B cell (primary cell): ENCODE data around the gene PCDHGA11. TPM values are rescaled to one million over a fixed set of nuclear protein-coding genes. Genes with fewer than 3 reads are reported as not detected.
"Not testable (repeated sequence)": the region's sequence is repeated elsewhere in the genome, so short reads cannot be mapped to it uniquely, and the experiment has no call there.

Experiments used
- ATAC-seq: fragments of 200-7000 bp; cut with Tn5 transposase; one replicate; pipeline ENCODE4 v1.10.0; 2021; ENCODE audit warnings: low read depth, mild to moderate bottlenecking, moderate number of reproducible peaks, moderate library complexity
- CTCF ChIA-PET: fragments of 350-600 bp; sonication (Branson Sonifier 250); formaldehyde crosslinking; loops from one replicate; lab custom pipeline; 2021; ENCODE audit warnings: antibody characterized with exemption, inconsistent platforms; lab: Charles Lee
- POLR2A ChIA-PET: fragments of 350-600 bp; sonication (Branson Sonifier 250); formaldehyde crosslinking; loops from one replicate; lab custom pipeline; 2021; ENCODE audit warnings: antibody characterized with exemption; lab: Charles Lee
- DNase-seq: peaks from one replicate; pipeline ENCODE4 v3.0.0; 2013
- H2AFZ ChIP-seq: 2 replicates; pipeline ENCODE4 v1.6.1; 2012; ENCODE audit warnings: mild to moderate bottlenecking, low read depth, low read length; ENCODE audit not compliant: insufficient read depth, poor library complexity, severe bottlenecking
- H3K27ac ChIP-seq, 2 donors: 1 replicate in 1 of 2; 2 replicates in 1 of 2; pipeline ENCODE4 v1.5.1; 2012 to 2013; ENCODE audit warnings: low read length in 2 of 2, mild to moderate bottlenecking in 2 of 2, moderate library complexity in 1 of 2
- H3K27me3 ChIP-seq, 4 experiments: fragments of 200-600 bp in 1 of 4; sonication (generic) in 1 of 4; replicated peaks in 1 of 4; 1 replicate in 2 of 4; 2 replicates in 2 of 4; pipeline versions ENCODE4 v1.6.1 to v1.7.0; 2013 to 2016; ENCODE audit warnings: low read length in 3 of 4, mild to moderate bottlenecking in 2 of 4, mixed read lengths in 1 of 4, moderate library complexity in 1 of 4; ENCODE audit not compliant: insufficient read depth in 4 of 4, control insufficient read depth in 3 of 4; ENCODE audit errors: control extremely low read depth in 1 of 4
- H3K36me3 ChIP-seq, 2 experiments: replicated peaks in 1 of 2; 1 replicate in 1 of 2; 2 replicates in 1 of 2; pipeline versions ENCODE4 v1.6.1 to v1.7.1; 2013; ENCODE audit warnings: low read length in 1 of 2; ENCODE audit not compliant: insufficient read depth in 2 of 2, control insufficient read depth in 1 of 2; ENCODE audit errors: control extremely low read depth in 1 of 2, extremely low read depth in 1 of 2
- H3K4me1 ChIP-seq, 2 donors: fragments of 200-600 bp in 1 of 2; sonication (generic) in 1 of 2; 1 replicate in 1 of 2; 2 replicates in 1 of 2; pipeline versions ENCODE4 v1.5.1 to v1.6.1; 2013 to 2017; ENCODE audit warnings: low read length in 2 of 2; ENCODE audit not compliant: control insufficient read depth in 2 of 2, insufficient read depth in 2 of 2
- H3K4me2 ChIP-seq: replicated peaks from 2 replicates; pipeline ENCODE3; 2012; ENCODE audit warnings: mild to moderate bottlenecking, low read depth, low read length; ENCODE audit not compliant: poor library complexity, severe bottlenecking
- H3K4me3 ChIP-seq, 5 experiments: fragments of 200-600 bp in 1 of 5; sonication (generic) in 1 of 5; 1 replicate in 3 of 5; 2 replicates in 2 of 5; pipeline versions ENCODE4 v1.5.1 to v1.7.0; 2011 to 2016; ENCODE audit warnings: low read length in 4 of 5, mild to moderate bottlenecking in 4 of 5, low read depth in 2 of 5, control low read depth in 1 of 5, moderate library complexity in 1 of 5; ENCODE audit not compliant: insufficient read depth in 1 of 5; ENCODE audit errors: control extremely low read depth in 1 of 5, extremely low read depth in 1 of 5
- H3K79me2 ChIP-seq: fragments of 200-600 bp; sonication (generic); one replicate; pipeline ENCODE4 v1.6.0; 2016; ENCODE audit warnings: low read length; ENCODE audit not compliant: control insufficient read depth, insufficient read depth
- H3K9ac ChIP-seq: fragments of 200-600 bp; sonication (generic); 2 replicates; pipeline ENCODE4 v1.6.1; 2017; ENCODE audit warnings: mild to moderate bottlenecking, low read length, moderate library complexity
- H3K9me3 ChIP-seq, 3 donors: one replicate each; pipeline versions ENCODE4 v1.6.1 to v1.7.1; 2013; ENCODE audit warnings: low read length in 2 of 3; ENCODE audit not compliant: control insufficient read depth in 2 of 3, insufficient read depth in 1 of 3; ENCODE audit errors: control extremely low read depth in 1 of 3
- H4K20me1 ChIP-seq: 2 replicates; pipeline ENCODE4 v1.6.0; 2012; ENCODE audit warnings: mild to moderate bottlenecking, low read length; ENCODE audit not compliant: insufficient read depth, control insufficient read depth, poor library complexity, severe bottlenecking
- H3K27ac Mint-ChIP-seq: one replicate; pipeline ENCODE4 v1.8.0; 2021; ENCODE audit warnings: mixed read lengths
- H3K27me3 Mint-ChIP-seq: one replicate; pipeline ENCODE4 v1.8.0; 2021; ENCODE audit warnings: mixed read lengths
- H3K4me1 Mint-ChIP-seq: one replicate; pipeline ENCODE4 v1.8.0; 2021; ENCODE audit warnings: mixed read lengths
- H3K4me3 Mint-ChIP-seq: one replicate; pipeline ENCODE4 v1.8.0; 2021; ENCODE audit warnings: mixed read lengths
- H3K9me3 Mint-ChIP-seq: one replicate; pipeline ENCODE4 v1.8.0; 2022; ENCODE audit warnings: mixed read lengths; ENCODE audit not compliant: insufficient read depth
- CTCF ChIP-seq: fragments of 200-600 bp; IDR thresholded peaks from one replicate; pipeline ENCODE4 v1.8.0; 2022; ENCODE audit warnings: antibody characterized with exemption, mild to moderate bottlenecking
- EZH2 ChIP-seq: IDR thresholded peaks from 2 replicates; pipeline ENCODE4 v1.6.1; 2012; ENCODE audit warnings: borderline replicate concordance, low read depth, mild to moderate bottlenecking, moderate library complexity, low read length; ENCODE audit not compliant: insufficient read depth, poor library complexity, severe bottlenecking
- WGBS: methylation state at CpG from one replicate; pipeline ENCODE4 v1.1.5; 2013; ENCODE audit warnings: missing lambda C conversion rate; ENCODE audit not compliant: insufficient coverage; 5-methylcytosine and 5-hydroxymethylcytosine counted together
- intact Hi-C: fragments of 100-400 bp; cut with micrococcal nuclease; formaldehyde crosslinking; loops from one replicate; pipeline ENCODE4 v1.10.0; 2022
- polyA plus RNA-seq: library from polyadenylated mRNA; depleted of rRNA; stranded (reverse); fragments of >200 nt; gene quantifications from 2 replicates; pipeline ENCODE4 v1.2.3, GENCODE V29; 2012
- total RNA-seq, 2 donors: library from RNA; stranded (reverse); fragments of 120-200 nt in 1 of 2; gene quantifications; 1 replicate in 1 of 2; 2 replicates in 1 of 2; pipeline versions ENCODE4 v1.2.3 to v1.2.4, GENCODE V29; 2013 to 2022

The PCDHGA11 gene
- total and polyA plus RNA-seq, 2 donors (not counting 1 experiment from before 2014, with no cell fraction given): 0.15 to 1.5 TPM

- H3K27ac ChIP-seq, H4K20me1 ChIP-seq, H3K36me3 ChIP-seq, H3K4me1 ChIP-seq, H3K4me2 ChIP-seq, H3K79me2 ChIP-seq, H3K4me1 Mint-ChIP-seq, H3K9me3 Mint-ChIP-seq, H3K9ac ChIP-seq, intact Hi-C loops, H2AFZ ChIP-seq, H3K4me3 ChIP-seq, POLR2A ChIA-PET, H3K27ac Mint-ChIP-seq: not testable (repeated sequence)
- WGBS: 55% methylated on average over 11 of the region's 40 CpGs
- peak; percentile 8 for DNase-seq
- peak; percentile 65 for ATAC-seq
- H3K9me3 ChIP-seq: peaks cover 6 to 48% (median 27%) of the 10 kb centered on the region in 3 donors
- Mint-ChIP-seq H3K27me3 (peaks cover 64% of the 10 kb centered on the region), H3K4me3 (peak within 1 kb of the TSS; percentile 45)
- CTCF ChIA-PET: interaction anchor here (1.1 to 1.3 kb wide), 2 partner anchors 26 to 176 kb away, joined by 3 to 4 read pairs; partner anchors contain the start of gene PCDHGA10
- peak; percentile 24 for TF ChIP-seq CTCF
- peaks cover 0 to 60% (median 39%) of the 10 kb centered on the region in 4 experiments for H3K27me3 ChIP-seq
Measured at GRCh38 chr5:141387557-141388311, 33.1 kb upstream of the PCDHGA11 start, which contains the start of gene PCDHGB4. PCDHGB4 (plus strand) TSS chr5:141387698; CDS start chr5:141387885, 187 bp downstream.

GRCh38 chr5:141388661-141389060, 32.2 kb upstream of the PCDHGA11 start:
- no peak overlapping the region for H3K4me3 ChIP-seq
- CTCF ChIA-PET: no interaction called here

More at GRCh38 chr5:141388661-141389060, 32.2 kb upstream of the PCDHGA11 start:
- Histone ChIP-seq H3K4me1 (no peaks in the 10 kb centered on the region), H3K4me2 (no peak overlapping the region), H3K27ac (no peak overlapping the region), H4K20me1 (no peaks in the 10 kb centered on the region), H3K9me3 (peaks cover 5 to 48% (median 31%) of the 10 kb centered on the region in 3 donors), H2AFZ (no peak overlapping the region), H3K27me3 (peaks cover 0 to 60% (median 38%) of the 10 kb centered on the region in 4 experiments), H3K36me3 (no peaks in the 10 kb centered on the region), H3K79me2 (no peaks in the 10 kb centered on the region), H3K9ac (no peak overlapping the region)
- TF ChIP-seq CTCF: no peak
- no peak for TF ChIP-seq EZH2
- intact Hi-C loops: no loop called here
- Mint-ChIP-seq H3K4me3 (no peak overlapping the region), H3K27ac (no peak overlapping the region), H3K4me1 (peaks cover 3% of the 10 kb centered on the region), H3K27me3 (peaks cover 64% of the 10 kb centered on the region), H3K9me3 (peaks cover 11% of the 10 kb centered on the region)
- WGBS: 80% methylated on average over 2 of the region's 10 CpGs
- DNase-seq (no peak), ATAC-seq (no peak)
- POLR2A ChIA-PET: no interaction called here
